SK-N-SH (cell line): ENCODE results near the gene MCF2L. TPM values are rescaled to one million over a fixed set of nuclear protein-coding genes. Genes with fewer than 3 reads are reported as not detected.

Experiments
- CTCF ChIA-PET: fragments of 300-600, 350-600 bp; formaldehyde crosslinking; extraction: SDS; loops from one replicate; lab custom pipeline; 2021; lab: Yijun Ruan, JAX
- POLR2A ChIA-PET: fragments of 350-600 bp; sonication (Branson Sonifier 250); formaldehyde crosslinking; extraction: SDS; loops from one replicate; lab custom pipeline; 2020; ENCODE audit warnings: antibody characterized with exemption, inconsistent platforms; lab: Yijun Ruan, JAX
- DNase-seq: peaks from one replicate; pipeline ENCODE4 v3.0.0; 2012
- H2AFZ ChIP-seq: fragments of 200-600 bp; sonication (generic); 2 replicates; pipeline ENCODE4 v1.8.1; 2016; ENCODE audit warnings: antibody characterized with exemption, mild to moderate bottlenecking, low read depth
- H3F3A ChIP-seq: fragments of 200-600 bp; sonication (generic); replicated peaks from 2 replicates; pipeline ENCODE3; 2016; ENCODE audit warnings: antibody characterized with exemption, mild to moderate bottlenecking; ENCODE audit not compliant: insufficient read depth
- H3K27ac ChIP-seq, 2 experiments: fragments of 200-500 bp in 1 of 2; fragments of 200-600 bp in 1 of 2; sonication (Bioruptor generic) in 1 of 2; sonication (generic), shearing (Covaris generic) in 1 of 2; 2 replicates each; pipeline versions ENCODE4 v1.5.1 to v1.6.1; 2014 to 2016; ENCODE audit warnings: low read depth in 2 of 2, inconsistent platforms in 1 of 2, low read length in 1 of 2, mild to moderate bottlenecking in 1 of 2, mixed read lengths in 1 of 2
- H3K27me3 ChIP-seq: fragments of 200-600 bp; sonication (generic), shearing (Covaris generic); 2 replicates; pipeline ENCODE4 v1.6.1; 2016; ENCODE audit warnings: mixed run types; ENCODE audit not compliant: insufficient read depth
- H3K36me3 ChIP-seq, 2 experiments: fragments of 200-500 bp in 1 of 2; fragments of 200-600 bp in 1 of 2; sonication (Bioruptor generic) in 1 of 2; sonication (generic) in 1 of 2; replicated peaks in 1 of 2; 2 replicates each; pipeline versions ENCODE3 to v1.5.1; 2014 to 2016; ENCODE audit warnings: low read length in 1 of 2, mild to moderate bottlenecking in 1 of 2; ENCODE audit not compliant: insufficient read depth in 2 of 2, control insufficient read depth in 1 of 2
- H3K4me1 ChIP-seq, 2 experiments: fragments of 200-500 bp in 1 of 2; fragments of 200-600 bp in 1 of 2; sonication (Bioruptor generic) in 1 of 2; sonication (generic), shearing (Covaris generic) in 1 of 2; 2 replicates each; pipeline versions ENCODE4 v1.5.1 to v1.6.1; 2014 to 2016; ENCODE audit warnings: low read depth in 1 of 2, low read length in 1 of 2, mixed run types in 1 of 2; ENCODE audit not compliant: insufficient read depth in 2 of 2, control insufficient read depth in 1 of 2
- H3K4me2 ChIP-seq: fragments of 200-600 bp; sonication (generic), shearing (Covaris generic); 2 replicates; pipeline ENCODE4 v1.6.1; 2017; ENCODE audit warnings: mixed run types
- H3K4me3 ChIP-seq, 2 experiments: fragments of 200-500 bp in 1 of 2; fragments of 200-600 bp in 1 of 2; sonication (Bioruptor generic) in 1 of 2; sonication (generic), shearing (Covaris generic) in 1 of 2; 2 replicates each; pipeline versions ENCODE4 v1.5.1 to v1.8.1; 2014 to 2016; ENCODE audit warnings: low read depth in 2 of 2, inconsistent platforms in 1 of 2, low read length in 1 of 2, mild to moderate bottlenecking in 1 of 2, mixed read lengths in 1 of 2, moderate library complexity in 1 of 2
- H3K79me2 ChIP-seq: fragments of 200-600 bp; sonication (generic); 2 replicates; pipeline ENCODE4 v1.8.1; 2017; ENCODE audit warnings: mild to moderate bottlenecking; ENCODE audit not compliant: insufficient read depth
- H3K9ac ChIP-seq: fragments of 200-600 bp; sonication (generic); 2 replicates; pipeline ENCODE4 v1.6.1; 2017; ENCODE audit warnings: mixed run types
- H3K9me2 ChIP-seq: fragments of 200-600 bp; sonication (generic); 2 replicates; pipeline ENCODE4 v1.6.1; 2017; ENCODE audit warnings: mixed run types
- H3K9me3 ChIP-seq: fragments of 200-600 bp; sonication (generic); 2 replicates; pipeline ENCODE4 v1.6.1; 2017; ENCODE audit warnings: mixed run types, mild to moderate bottlenecking, moderate library complexity
- H4K20me1 ChIP-seq: fragments of 200-600 bp; sonication (generic); 2 replicates; pipeline ENCODE4 v1.6.1; 2017; ENCODE audit warnings: mild to moderate bottlenecking, mixed run types; ENCODE audit not compliant: insufficient read depth
- ELF1 ChIP-seq: IDR thresholded peaks from 2 replicates; pipeline ENCODE4 v1.4.0; 2012
- FOSL2 ChIP-seq: IDR thresholded peaks from 2 replicates; pipeline ENCODE4 v1.4.0; 2012; ENCODE audit warnings: low read depth, mild to moderate bottlenecking, moderate library complexity, borderline replicate concordance
- FOXM1 ChIP-seq: IDR thresholded peaks from 2 replicates; pipeline ENCODE4 v1.4.0; 2012; ENCODE audit warnings: low read depth, mild to moderate bottlenecking
- GATA2 ChIP-seq: sonication (generic); formaldehyde crosslinking; IDR thresholded peaks from 2 replicates; pipeline ENCODE4 v1.5.0; 2020; ENCODE audit warnings: mild to moderate bottlenecking, missing genetic modification reagents
- IRF3 ChIP-seq: fragments of 150-350 bp; IDR thresholded peaks from 2 replicates; pipeline ENCODE4 v1.6.1; 2016; ENCODE audit warnings: mild to moderate bottlenecking, low read depth, low read length
- MXI1 ChIP-seq: IDR thresholded peaks from 2 replicates; pipeline ENCODE4 v1.6.1; 2012; ENCODE audit warnings: mild to moderate bottlenecking, low read depth, low read length, improper control_type of control experiment
- NFIC ChIP-seq: IDR thresholded peaks from 2 replicates; pipeline ENCODE4 v1.4.0; 2012; ENCODE audit warnings: borderline replicate concordance
- PBX3 ChIP-seq: IDR thresholded peaks from 2 replicates; pipeline ENCODE4; 2012
- RAD21 ChIP-seq: IDR thresholded peaks from 2 replicates; pipeline ENCODE4 v1.6.1; 2012; ENCODE audit warnings: mild to moderate bottlenecking, low read length
- RCOR1 ChIP-seq: fragments of 150-350 bp; IDR thresholded peaks from 2 replicates; pipeline ENCODE4 v1.6.1; 2017; ENCODE audit warnings: antibody characterized with exemption, low read length
- REST ChIP-seq: IDR thresholded peaks from 2 replicates; pipeline ENCODE4 v1.6.1; 2012; ENCODE audit warnings: mild to moderate bottlenecking, low read depth, low read length, moderate library complexity
- RFX5 ChIP-seq: IDR thresholded peaks from 2 replicates; pipeline ENCODE4 v1.6.1; 2012; ENCODE audit warnings: mild to moderate bottlenecking, improper control_type of control experiment, low read length
- RXRA ChIP-seq: IDR thresholded peaks from 2 replicates; pipeline ENCODE4 v1.4.0; 2012; ENCODE audit warnings: low read depth, mild to moderate bottlenecking, borderline replicate concordance
- SIN3A ChIP-seq: IDR thresholded peaks from 2 replicates; pipeline ENCODE4 v1.6.1; 2012; ENCODE audit warnings: low read depth, mild to moderate bottlenecking, low read length, moderate library complexity, borderline replicate concordance
- TCF12 ChIP-seq: IDR thresholded peaks from 2 replicates; pipeline ENCODE4 v1.4.0; 2012
- TEAD4 ChIP-seq: IDR thresholded peaks from 2 replicates; pipeline ENCODE4 v1.4.0; 2012; ENCODE audit warnings: mild to moderate bottlenecking, borderline replicate concordance; ENCODE audit not compliant: insufficient read depth
- WGBS: methylation state at CpG from one replicate; pipeline ENCODE4 v1.1.6; 2017; ENCODE audit warnings: low lambda C conversion rate; 5-methylcytosine and 5-hydroxymethylcytosine counted together
- polyA plus RNA-seq, 3 experiments: library from polyadenylated mRNA; depleted of rRNA; stranded (reverse); fragments of >200 nt; gene quantifications; 2 replicates each; pipeline ENCODE4 v1.2.3, GENCODE V29; 2012
- TF ChIP-seq, protein P1 (sequence below): IDR thresholded peaks from 2 replicates; pipeline ENCODE4 v1.4.0; 2012; ENCODE audit warnings: low read depth, borderline replicate concordance
- TF ChIP-seq, protein P2 (sequence below): IDR thresholded peaks from 2 replicates; pipeline ENCODE4 v1.4.0; 2012; ENCODE audit warnings: low read depth, borderline replicate concordance

Gene MCF2L
- polyA plus RNA-seq, 1 of the 3 experiments (the other 2 are of a cell fraction) = 0.56 TPM

- TF ChIP-seq REST (no peak), TCF12 (no peak), MXI1 (no peak), FOXM1 (no peak), FOSL2 (no peak), ELF1 (no peak), SIN3A (no peak), RCOR1 (no peak), NFIC (no peak), RXRA (no peak)
- TF ChIP-seq, protein P1, sequence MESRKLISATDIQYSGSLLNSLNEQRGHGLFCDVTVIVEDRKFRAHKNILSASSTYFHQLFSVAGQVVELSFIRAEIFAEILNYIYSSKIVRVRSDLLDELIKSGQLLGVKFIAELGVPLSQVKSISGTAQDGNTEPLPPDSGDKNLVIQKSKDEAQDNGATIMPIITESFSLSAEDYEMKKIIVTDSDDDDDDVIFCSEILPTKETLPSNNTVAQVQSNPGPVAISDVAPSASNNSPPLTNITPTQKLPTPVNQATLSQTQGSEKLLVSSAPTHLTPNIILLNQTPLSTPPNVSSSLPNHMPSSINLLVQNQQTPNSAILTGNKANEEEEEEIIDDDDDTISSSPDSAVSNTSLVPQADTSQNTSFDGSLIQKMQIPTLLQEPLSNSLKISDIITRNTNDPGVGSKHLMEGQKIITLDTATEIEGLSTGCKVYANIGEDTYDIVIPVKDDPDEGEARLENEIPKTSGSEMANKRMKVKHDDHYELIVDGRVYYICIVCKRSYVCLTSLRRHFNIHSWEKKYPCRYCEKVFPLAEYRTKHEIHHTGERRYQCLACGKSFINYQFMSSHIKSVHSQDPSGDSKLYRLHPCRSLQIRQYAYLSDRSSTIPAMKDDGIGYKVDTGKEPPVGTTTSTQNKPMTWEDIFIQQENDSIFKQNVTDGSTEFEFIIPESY = no peak
- TF ChIP-seq, all 33 proteins: peak for 0
These were observed 84.4 kb downstream of the MCF2L start (continued) for GRCh38 chr13:113053376-113053775.

DNA sequence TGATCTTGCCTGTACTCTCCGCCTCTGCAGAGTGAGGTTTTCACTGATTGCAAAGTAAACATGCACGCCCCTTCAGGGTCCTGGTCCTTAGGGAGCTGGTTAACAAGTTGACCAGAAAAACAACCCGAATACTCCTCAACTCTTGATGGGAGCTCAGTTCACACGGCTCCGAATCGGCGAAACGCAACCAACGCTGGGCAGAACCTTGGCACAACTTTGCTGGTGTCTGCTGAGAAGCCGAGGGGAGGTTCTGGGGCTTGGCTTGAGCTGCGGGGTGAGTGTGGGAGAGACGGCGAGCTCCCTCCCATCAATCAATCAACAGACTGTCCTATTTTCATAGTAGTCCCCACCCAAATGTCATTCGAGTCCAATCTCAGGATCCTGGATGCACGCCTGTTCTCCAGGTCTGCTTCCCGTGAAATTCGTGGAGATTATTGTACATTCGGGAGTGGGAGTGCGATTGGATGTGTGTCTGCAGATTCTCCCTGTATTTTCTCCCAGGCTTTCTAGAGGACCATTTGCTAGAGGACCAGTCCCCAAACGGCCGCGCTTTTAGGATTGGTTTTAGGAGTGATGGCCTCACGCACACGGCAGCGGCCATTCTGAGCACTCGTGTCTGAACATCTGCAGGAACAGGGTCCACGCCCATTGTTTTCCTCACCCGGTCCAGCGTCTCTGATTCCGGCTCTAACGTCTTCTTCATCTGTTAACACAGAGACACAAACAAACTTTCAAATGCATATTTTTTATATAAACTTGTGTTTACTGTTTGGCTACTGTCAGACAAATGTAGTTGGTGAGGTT is 85.0 kb downstream of the MCF2L start:
- POLR2A ChIA-PET = no interaction called here
- no peaks in the 10 kb centered on the region for H3K9me2 ChIP-seq
- H3K27me3 ChIP-seq = no peaks in the 10 kb centered on the region; the same call in 1 of the 2 replicates
- no peaks in the 10 kb centered on the region for H3K36me3 ChIP-seq
- no peak overlapping the region for H2AFZ ChIP-seq
- CTCF ChIA-PET = interaction anchor here (1.7 kb wide), 1 partner anchor 25 kb away, joined by 4 read pairs; no protein-coding TSS in a partner anchor
- H3K9ac ChIP-seq = no peak overlapping the region
- H3K4me2 ChIP-seq = no peak overlapping the region
- no peak overlapping the region for H3K4me3 ChIP-seq
- TF ChIP-seq PBX3 (no peak), GATA2 (no peak), TEAD4 (no peak), IRF3 (no peak), TCF12 (no peak), RFX5 (no peak), SIN3A (no peak), RAD21 (no peak)
- TF ChIP-seq, protein P2, sequence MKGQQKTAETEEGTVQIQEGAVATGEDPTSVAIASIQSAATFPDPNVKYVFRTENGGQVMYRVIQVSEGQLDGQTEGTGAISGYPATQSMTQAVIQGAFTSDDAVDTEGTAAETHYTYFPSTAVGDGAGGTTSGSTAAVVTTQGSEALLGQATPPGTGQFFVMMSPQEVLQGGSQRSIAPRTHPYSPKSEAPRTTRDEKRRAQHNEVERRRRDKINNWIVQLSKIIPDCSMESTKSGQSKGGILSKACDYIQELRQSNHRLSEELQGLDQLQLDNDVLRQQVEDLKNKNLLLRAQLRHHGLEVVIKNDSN = no peak
- H4K20me1 ChIP-seq = no peaks in the 10 kb centered on the region
- H3K79me2 ChIP-seq = no peaks in the 10 kb centered on the region
- no peak for DNase-seq
- H3F3A ChIP-seq = no peaks in the 10 kb centered on the region
- 73% methylated on average over 25 of the region's 31 CpGs for WGBS
- H3K9me3 ChIP-seq = no peaks in the 10 kb centered on the region
- no peak overlapping the region for H3K27ac ChIP-seq
- no peaks in the 10 kb centered on the region for H3K4me1 ChIP-seq
